Measurements from ENCODE around the gene ZNF273. TPM values are rescaled to one million over a fixed set of nuclear protein-coding genes. Genes with fewer than 3 reads are reported as not detected.

ZNF273 gene
- total RNA-seq, 1 donor from 2014 or later: 11.6 TPM

DNA sequence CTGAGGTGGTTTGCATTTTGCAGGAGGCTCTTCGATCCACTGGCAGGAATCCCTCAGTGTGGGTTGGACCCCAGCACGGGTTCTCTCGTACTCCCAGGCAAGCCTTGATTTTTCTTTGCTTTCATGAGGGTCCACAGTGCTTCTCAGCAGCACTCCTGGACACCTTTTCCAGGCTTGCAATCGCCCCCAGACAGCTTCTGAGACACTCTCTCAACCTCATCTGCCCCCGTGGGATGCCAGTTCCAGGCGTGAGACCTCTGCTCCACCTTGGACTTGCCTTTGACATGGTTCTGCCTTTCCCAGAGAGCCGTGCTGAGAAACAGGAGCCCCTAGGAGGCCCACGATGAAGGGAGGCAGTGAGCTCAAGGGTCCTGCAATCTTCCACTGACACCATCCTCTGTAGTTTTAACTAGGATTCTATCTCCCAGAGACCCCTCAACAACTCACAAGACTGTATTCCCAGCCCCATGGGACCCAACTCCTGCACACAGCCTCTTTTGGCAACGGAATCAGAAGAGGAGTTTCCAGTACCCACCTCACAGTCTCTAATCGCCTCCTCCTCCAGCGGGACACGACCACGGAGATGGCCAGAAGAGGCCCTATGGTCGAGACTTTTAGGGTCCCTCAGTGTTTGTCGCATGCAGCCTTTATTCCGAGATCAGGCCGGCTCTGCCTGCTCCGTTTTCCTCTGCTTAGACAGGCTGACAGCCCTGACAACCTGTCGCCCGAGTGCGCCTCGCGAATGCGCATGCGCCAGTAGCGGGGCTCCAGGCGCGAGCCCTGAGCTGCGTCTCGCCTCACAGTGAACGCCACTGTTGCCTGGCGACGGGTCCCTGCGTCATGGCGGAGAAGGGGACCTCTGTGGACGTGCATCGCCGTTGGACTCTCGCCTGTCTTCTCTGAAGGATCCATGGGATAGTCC lies 26.0 kb upstream of the ZNF273 start:
- peak; percentile 61 for DNase-seq (ENCODE audit: low spot score)

DNA sequence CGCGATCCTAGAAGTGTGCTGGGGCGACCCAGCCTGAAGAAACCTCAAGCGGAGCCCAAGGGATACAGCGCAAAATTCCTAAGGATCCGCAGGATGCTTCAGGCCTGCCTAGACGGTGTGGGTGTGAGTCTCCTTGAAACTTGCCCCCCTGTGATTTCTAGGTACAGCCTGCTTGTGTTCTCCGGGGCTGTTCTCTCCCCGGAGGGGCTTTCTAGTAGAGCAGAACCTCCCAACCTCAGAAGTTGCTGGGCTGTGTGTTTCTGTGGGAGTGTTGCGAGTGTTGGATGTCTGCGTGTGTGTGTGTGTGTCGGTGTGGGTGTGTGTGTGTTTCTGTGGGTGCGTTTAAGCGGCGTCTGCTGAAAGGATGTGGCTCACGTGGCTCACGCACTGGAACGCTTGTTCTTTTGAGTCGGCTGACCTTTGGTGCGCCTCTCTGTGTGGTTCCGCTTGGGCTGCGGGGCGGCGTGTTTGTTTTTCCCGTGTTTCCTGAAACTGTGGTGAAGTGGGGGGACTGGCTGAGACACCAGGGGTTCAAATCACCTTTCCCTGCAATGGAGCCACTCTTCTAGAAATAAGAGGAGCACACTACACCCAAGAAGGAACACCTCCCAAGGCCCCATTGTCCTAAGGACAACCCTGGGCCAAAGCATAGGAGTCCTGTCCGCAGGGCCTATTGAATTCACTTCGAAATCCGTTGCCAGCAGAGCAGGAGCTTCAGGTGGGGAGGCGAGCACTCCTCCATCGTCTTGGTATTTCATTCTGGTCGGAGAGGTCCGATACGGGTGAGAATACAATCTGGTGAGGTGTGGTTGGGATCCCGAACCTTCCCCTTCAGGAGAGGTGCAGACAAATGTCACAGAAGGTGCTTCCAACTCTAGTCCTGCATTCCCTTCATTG lies 25.1 kb upstream of the ZNF273 start:
- DNase-seq (ENCODE audit: low spot score): peak; percentile 34

DNA sequence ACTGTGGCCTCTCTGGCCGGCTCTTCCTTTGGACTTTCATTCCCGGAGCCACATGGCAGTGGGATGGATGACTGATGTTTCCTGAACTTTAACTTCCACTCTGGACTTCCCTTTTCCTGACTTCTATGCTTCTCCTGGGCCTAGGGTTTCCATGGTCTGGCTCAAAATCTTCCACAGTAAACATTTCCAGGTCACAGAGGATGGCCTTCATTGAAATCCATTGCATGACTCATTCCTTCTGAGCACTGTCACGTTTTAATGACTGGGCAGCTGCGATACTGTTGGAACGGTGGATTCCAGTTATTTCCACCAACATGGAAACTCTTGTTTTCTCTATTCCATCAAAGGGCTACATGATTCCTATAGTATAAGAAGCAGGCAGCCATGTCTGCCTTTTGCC lies 24.4 kb upstream of the ZNF273 start:
- peak; percentile 8 for DNase-seq (ENCODE audit: low spot score)

DNA sequence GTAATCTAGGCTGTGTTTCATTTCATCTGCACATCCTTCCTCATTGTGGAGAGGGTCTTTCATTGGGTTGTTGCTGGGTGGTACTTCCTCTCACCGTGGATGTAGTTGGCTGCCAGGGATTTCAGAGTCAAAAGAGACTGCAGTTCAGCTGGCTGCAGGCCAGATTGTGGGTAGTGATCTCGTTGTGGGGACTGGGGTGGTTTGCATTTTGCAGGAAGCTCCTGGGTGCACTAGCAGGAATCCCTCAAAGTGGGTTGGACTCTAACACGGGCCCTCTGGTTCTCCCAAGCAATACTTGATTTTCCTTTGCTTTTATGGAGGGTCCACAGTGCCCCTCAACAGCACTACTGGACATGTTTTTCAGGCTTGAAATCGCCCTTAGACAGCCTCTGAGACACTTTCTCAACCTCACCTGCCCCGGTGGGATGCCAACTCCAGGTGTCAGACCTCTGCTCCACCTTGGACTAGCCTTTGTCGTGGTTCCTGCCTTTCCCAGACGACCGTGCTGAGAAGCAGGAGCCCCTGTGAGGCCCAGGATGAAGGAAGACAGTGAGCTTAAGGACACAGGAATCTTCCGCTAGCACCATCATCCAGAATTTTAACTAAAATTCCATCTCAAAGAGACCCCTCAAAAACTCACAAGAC lies 23.9 kb upstream of the ZNF273 start:
- DNase-seq (ENCODE audit: low spot score): peak; percentile 34

GRCh38 chr7:64879800-64880199 lies 23.3 kb upstream of the ZNF273 start:
- DNase-seq (ENCODE audit: low spot score): peak; percentile 28

DNA sequence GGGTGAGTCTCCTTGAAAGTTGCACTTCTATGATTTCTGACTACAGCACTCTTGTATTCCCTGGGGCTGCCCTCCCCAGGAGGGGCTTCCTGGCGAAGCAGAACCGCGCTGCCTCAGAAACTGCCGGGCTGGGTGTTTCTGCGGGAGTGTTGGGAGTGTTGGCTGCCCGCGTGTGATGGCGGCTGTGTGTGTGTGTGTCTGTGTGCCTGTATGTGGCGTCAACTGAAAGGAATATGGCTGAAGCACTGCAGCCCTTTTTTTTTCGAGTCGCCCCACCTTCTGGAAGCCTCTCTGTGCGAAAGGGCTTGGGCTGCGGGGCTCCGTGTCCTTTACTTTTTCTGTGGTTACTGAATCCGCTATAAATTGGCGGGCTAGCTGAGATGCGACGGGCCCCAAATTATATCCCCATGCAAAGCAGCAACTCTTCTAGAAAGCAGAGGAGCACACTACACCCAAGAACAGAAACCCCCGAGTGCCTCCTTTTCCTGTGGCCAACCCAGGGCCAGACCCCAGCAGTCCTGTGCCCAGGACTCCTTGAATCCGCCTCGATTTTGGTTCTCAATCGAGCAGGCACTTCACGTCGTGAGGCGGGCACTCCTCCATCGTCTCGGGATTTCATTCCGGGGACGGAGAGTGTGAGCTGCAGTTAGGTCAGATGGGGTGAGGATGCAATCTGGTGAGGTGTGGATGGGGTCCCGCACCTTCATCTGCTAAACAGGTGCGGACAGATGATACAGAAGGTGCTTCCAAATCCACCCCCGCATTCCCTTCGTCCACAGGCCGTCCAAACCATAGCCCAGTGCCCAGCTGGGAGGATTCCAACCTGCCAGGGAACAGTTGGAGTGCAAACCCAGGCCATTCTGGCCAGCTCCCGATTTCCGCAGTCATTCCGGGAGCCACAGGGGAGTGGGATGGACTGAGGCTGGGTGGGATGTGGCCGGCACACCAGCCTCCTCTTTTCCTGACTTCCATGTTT lies 22.5 kb upstream of the ZNF273 start:
- peak; percentile 36 for DNase-seq (ENCODE audit: low spot score)

DNA sequence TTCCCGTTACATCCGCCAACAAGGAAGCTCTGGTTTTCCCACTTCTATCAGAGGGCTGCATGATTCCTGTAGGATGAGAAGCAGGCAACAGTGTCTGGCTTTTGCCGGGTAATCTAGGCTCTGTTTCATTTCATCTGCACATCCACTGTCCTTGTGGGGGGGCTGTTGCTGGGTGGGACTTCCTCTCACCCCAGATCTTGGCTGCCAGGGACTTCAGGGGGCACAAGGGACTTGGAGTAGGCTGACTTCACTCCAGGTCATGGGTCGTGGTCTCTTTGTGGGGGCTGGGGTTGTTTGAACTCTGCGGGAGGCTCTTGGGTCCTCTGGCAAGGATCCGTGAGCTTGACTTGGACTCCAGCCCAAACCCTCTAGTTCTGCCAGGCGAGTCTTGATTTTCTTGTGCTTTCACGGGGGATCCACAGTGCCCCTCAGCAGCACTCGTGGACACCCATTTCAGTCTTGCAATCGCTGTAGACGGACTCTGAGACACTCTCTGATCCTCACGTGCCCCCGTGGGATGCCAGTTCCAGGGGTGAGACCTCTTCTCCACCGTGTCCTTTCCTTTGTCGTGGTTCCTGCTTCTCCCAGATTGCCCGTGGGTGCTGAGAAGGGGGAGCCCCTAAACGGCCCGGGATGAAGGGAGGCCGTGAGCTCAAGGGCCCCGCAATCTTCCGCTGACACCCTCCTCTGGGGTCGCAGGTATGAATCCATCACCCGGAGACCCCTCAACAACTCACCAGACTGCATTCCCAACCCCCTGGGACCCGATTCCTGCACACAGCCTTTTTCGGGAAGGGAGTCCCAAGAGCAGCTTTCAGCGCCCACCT lies 21.4 kb upstream of the ZNF273 start:
- peak; percentile 34 for DNase-seq (ENCODE audit: low spot score)

DNA sequence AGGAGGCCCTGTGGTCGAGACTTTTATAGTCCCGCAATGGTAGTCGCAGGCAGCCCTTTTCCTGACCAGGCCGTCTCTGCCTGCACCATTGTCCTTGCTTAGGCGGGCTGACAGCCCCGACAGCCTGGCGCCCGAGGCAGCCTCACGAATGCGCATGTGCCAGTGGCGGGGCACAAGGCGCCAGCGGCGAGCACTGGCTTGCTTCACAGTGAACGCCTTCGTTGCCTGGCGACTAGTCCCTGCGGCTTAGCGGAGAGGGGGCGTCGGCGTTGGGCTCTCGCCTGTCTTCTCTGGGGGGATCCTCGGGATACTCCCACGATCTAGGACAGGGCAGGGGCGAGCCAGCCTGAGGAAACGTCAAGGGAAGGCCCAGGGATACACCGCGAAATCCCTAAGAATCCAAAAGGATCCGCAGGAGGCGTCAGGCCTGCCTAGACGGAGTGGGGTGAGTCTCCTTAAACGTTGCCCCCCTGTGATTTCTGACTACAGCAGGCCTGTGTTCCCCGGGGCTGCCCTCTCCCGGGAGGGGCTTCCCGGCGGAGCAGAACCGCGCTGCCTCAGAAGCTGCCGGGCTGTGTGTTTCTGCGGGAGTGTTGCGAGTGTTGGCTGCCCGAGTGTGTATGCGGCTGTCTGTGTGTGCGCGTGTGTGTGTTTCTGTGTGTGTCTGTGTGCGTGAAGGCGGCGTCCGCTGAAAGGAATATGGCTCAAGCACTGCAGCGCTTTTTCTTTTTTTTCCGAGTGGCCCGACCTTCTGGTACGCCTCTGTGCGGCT lies 20.5 kb upstream of the ZNF273 start:
- DNase-seq (ENCODE audit: low spot score): peak; percentile 79

GRCh38 chr7:64883113-64883905 lies 19.8 kb upstream of the ZNF273 start:
- peak; percentile 37 for DNase-seq (ENCODE audit: low spot score)

DNA sequence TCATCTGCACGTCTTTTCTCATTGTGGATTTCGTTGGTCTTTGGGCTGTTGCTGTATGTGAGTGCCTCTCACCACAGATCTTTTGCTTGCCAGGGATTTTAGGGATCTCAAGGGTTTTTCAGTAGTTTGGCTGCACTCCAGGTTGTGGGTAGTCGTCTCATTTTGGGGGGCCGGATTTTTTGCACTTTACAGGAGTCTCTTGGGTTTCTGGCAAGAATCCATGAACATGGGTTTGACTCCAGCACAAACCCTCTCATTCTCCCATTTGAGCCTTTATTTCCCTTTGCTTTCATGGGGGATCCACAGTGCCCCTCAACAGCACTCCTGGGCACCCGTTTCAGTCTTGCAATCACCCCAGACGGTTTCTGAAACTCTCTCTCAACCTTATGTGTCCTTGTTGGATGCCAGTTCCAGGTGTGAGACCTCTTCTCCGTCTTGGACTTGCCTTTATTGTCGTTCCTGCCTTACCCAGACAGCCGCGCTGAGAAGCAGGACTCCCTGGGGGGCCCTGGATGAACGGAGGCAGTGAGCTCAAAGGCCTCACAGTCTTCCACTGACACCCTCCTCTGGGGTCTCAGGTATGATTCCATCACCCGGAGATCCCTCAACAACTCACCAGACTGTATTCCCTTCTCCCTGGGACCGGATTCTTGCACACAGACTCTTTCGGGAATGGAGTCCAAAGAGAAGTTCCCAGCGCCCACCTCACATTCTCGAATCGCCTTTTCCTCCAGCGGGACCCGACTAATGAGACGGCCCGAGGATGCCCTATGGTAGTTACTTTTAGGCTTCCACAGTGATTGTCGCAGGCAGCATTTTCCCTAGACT lies 18.8 kb upstream of the ZNF273 start:
- DNase-seq (ENCODE audit: low spot score): peak; percentile 28

- peak; percentile 28 for DNase-seq (ENCODE audit: low spot score)
Observed at GRCh38 chr7:64884913-64885370, 18.1 kb upstream of the ZNF273 start.

GRCh38 chr7:64885520-64886240 lies 17.4 kb upstream of the ZNF273 start:
- peak; percentile 27 for DNase-seq (ENCODE audit: low spot score)

- peak; percentile 30 for DNase-seq (ENCODE audit: low spot score)
Observed at GRCh38 chr7:64886956-64887545, 16.0 kb upstream of the ZNF273 start.

DNA sequence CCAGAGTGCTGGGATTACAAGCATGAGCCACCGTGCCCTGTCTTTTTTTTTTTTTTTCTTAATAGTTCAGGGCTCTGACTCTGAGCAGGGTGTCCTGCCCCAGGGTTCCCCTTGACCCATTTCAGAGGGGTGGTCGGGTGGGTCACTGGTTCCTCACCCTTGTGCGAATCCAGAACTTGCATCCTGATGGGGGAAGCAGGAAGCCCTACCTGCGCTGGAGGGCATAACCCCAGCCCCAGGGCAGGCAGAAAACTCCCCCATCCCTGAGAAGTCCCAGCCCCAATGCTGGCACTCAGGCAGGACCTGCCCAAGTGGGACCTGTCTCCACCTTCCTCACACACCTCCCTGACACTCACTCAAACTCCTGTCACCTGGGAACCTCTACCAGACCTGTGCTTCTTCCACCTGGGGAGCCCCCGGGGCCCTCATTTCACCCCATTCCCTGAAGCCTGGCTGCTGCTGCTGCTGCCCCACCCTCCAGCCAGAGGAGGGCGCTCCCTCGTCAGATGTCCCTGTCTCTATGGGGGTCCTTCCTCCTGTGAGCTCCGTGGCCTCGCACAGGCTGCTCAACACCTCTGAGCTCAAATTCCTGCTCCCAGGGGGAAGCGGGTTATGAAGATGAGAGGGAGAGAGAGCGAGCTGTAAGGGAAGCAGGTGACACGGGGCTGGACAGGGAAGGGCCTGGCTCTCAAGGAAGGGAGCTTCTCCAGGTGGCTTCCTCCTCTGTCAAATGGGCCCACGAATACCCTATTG lies 15.1 kb upstream of the ZNF273 start:
- peak; percentile 47 for DNase-seq (ENCODE audit: low spot score)

- peak; percentile 44 for DNase-seq (ENCODE audit: low spot score)
Observed at GRCh38 chr7:64888561-64888900, 14.5 kb upstream of the ZNF273 start.
